KG1 (cell line): ENCODE results near the gene ODC1.
"Not testable (repeated sequence)": the region's sequence is repeated elsewhere in the genome, so short reads cannot be mapped to it uniquely, and the experiment has no call there.

Experiments
- DNase-seq: peaks from one replicate; lab custom pipeline; 2025; lab: John Stamatoyannopoulos, UW

Gene ODC1

GRCh38 chr2:10478298-10478625 is 30.1 kb upstream of the ODC1 start:
- DNase-seq: no peak

GRCh38 chr2:10477443-10478297 is 29.5 kb upstream of the ODC1 start:
- DNase-seq: no peak

- no peak for DNase-seq
Observed at GRCh38 chr2:10476723-10477442, 28.8 kb upstream of the ODC1 start.

GRCh38 chr2:10475811-10476660 is 27.9 kb upstream of the ODC1 start:
- DNase-seq: no peak

- DNase-seq: no peak
Observed at GRCh38 chr2:10475221-10475722, 27.1 kb upstream of the ODC1 start.

GRCh38 chr2:10473121-10473756 is 25.1 kb upstream of the ODC1 start:
- DNase-seq: no peak

GRCh38 chr2:10471955-10472354 is 23.8 kb upstream of the ODC1 start:
- no peak for DNase-seq

GRCh38 chr2:10471046-10471571 is 23.0 kb upstream of the ODC1 start:
- no peak for DNase-seq

GRCh38 chr2:10469955-10470608 is 22.0 kb upstream of the ODC1 start:
- no peak for DNase-seq

GRCh38 chr2:10469301-10469700 is 21.2 kb upstream of the ODC1 start:
- no peak for DNase-seq

GRCh38 chr2:10467401-10467800 is 19.3 kb upstream of the ODC1 start:
- DNase-seq: no peak

GRCh38 chr2:10466801-10467200 is 18.7 kb upstream of the ODC1 start:
- DNase-seq: no peak

GRCh38 chr2:10465910-10466309 is 17.8 kb upstream of the ODC1 start:
- no peak for DNase-seq

- no peak for DNase-seq
Observed at GRCh38 chr2:10462178-10463083, 14.3 kb upstream of the ODC1 start.

GRCh38 chr2:10460366-10460796 is 12.3 kb upstream of the ODC1 start:
- DNase-seq: no peak

GRCh38 chr2:10457846-10458598 is 9.9 kb upstream of the ODC1 start:
- DNase-seq: no peak

- DNase-seq: not testable (repeated sequence)
Observed at GRCh38 chr2:10457195-10457594, 9.1 kb upstream of the ODC1 start.

GRCh38 chr2:10454505-10454904 is 6.4 kb upstream of the ODC1 start:
- no peak for DNase-seq

- DNase-seq: no peak
Observed at GRCh38 chr2:10453905-10454298, 5.8 kb upstream of the ODC1 start.
